Tibial nerve (tissue), 4 donors: ENCODE data around the gene ADGRB3. TPM values are rescaled to one million over a fixed set of nuclear protein-coding genes. Genes with fewer than 3 reads are reported as not detected.

Source experiments
- DNase-seq, 2 donors: peaks; one replicate each; pipeline ENCODE4 v3.0.0-alpha.2; 2019; ENCODE audit warnings: low spot score in 2 of 2
- H3K27ac ChIP-seq, 4 donors: fragments of 200-600 bp; sonication (generic) in 3 of 4; one replicate each; pipeline ENCODE4 v1.5.1; 2017 to 2019; ENCODE audit warnings: mild to moderate bottlenecking in 1 of 4
- H3K27me3 ChIP-seq, 2 donors: fragments of 200-600 bp; sonication (generic) in 1 of 2; one replicate each; pipeline versions ENCODE4 v1.5.1 to v1.6.0; 2017 to 2019
- H3K36me3 ChIP-seq, 3 donors: fragments of 200-600 bp; sonication (generic); one replicate each; pipeline ENCODE4 v1.5.1; 2018 to 2019
- H3K4me1 ChIP-seq, 4 donors: fragments of 200-600 bp; sonication (generic) in 3 of 4; one replicate each; pipeline ENCODE4 v1.5.1; 2017 to 2019
- H3K4me3 ChIP-seq, 4 donors: fragments of 200-600 bp; sonication (generic) in 3 of 4; one replicate each; pipeline ENCODE4 v1.5.1; 2017 to 2019; ENCODE audit warnings: mild to moderate bottlenecking in 1 of 4, moderate library complexity in 1 of 4
- H3K9me3 ChIP-seq, 4 donors: fragments of 200-600 bp; sonication (generic) in 3 of 4; one replicate each; pipeline ENCODE4 v1.5.1; 2017 to 2019
- CTCF ChIP-seq, 5 experiments: fragments of 200-600 bp in 3 of 5; fragments of 450-650 bp in 2 of 5; sonication (generic) in 3 of 5; IDR thresholded peaks; one replicate each; pipeline ENCODE4 v1.5.1; 2016 to 2019; ENCODE audit warnings: antibody characterized with exemption in 5 of 5, mild to moderate bottlenecking in 3 of 5, moderate library complexity in 2 of 5
- EP300 ChIP-seq, 2 donors: sonication (generic); formaldehyde crosslinking; IDR thresholded peaks; one replicate each; pipeline ENCODE4 v1.6.1; 2017; ENCODE audit warnings: antibody characterized with exemption in 2 of 2, mild to moderate bottlenecking in 1 of 2
- POLR2A ChIP-seq, 2 donors: fragments of 450-650 bp; IDR thresholded peaks; one replicate each; pipeline ENCODE4 v1.6.1; 2017; ENCODE audit warnings: antibody characterized with exemption in 2 of 2, mild to moderate bottlenecking in 2 of 2, moderate library complexity in 2 of 2
- WGBS, 2 donors: methylation state at CpG; one replicate each; pipeline ENCODE4 v1.1.5; 2018; 5-methylcytosine and 5-hydroxymethylcytosine counted together
- total RNA-seq, 4 donors: library from RNA; depleted of rRNA; stranded (reverse); fragments of >200 nt; gene quantifications; one replicate each; pipeline ENCODE4 v1.1.0, GENCODE V29; 2016

ADGRB3 gene
- total RNA-seq, 4 donors from 2014 or later = 9.0 to 17.9 (median 11.4) TPM

- no peak for DNase-seq
- Histone ChIP-seq H3K27me3 (no peaks in the 10 kb centered on the region), H3K27ac (no peak overlapping the region), H3K36me3 (no peaks in the 10 kb centered on the region), H3K4me3 (no peak overlapping the region), H3K4me1 (no peaks in the 10 kb centered on the region), H3K9me3 (no peaks in the 10 kb centered on the region)
- TF ChIP-seq CTCF (IDR thresholded peaks at IDR 0.05) (no peak), EP300 (IDR thresholded peaks at IDR 0.05) (no peak), POLR2A (IDR thresholded peaks at IDR 0.05) (no peak)
These were observed 256.3 kb downstream of the ADGRB3 start for GRCh38 chr6:68891419-68891818.

GRCh38 chr6:68892452-68892851, 257.4 kb downstream of the ADGRB3 start:
- TF ChIP-seq POLR2A (IDR thresholded peaks at IDR 0.05) (no peak), EP300 (IDR thresholded peaks at IDR 0.05) (no peak), CTCF (IDR thresholded peaks at IDR 0.05) (no peak)
- Histone ChIP-seq H3K36me3 (no peaks in the 10 kb centered on the region), H3K27me3 (no peaks in the 10 kb centered on the region), H3K27ac (no peak overlapping the region), H3K9me3 (no peaks in the 10 kb centered on the region), H3K4me3 (no peak overlapping the region), H3K4me1 (no peaks in the 10 kb centered on the region)
- 89 to 90% methylated on average over 3 of the region's 3 CpGs for WGBS, 2 donors
- no peak for DNase-seq

GRCh38 chr6:68895929-68896328, 260.8 kb downstream of the ADGRB3 start:
- H3K4me1 ChIP-seq = no peaks in the 10 kb centered on the region
- no peaks in the 10 kb centered on the region for H3K27me3 ChIP-seq
- peaks cover 0 to under 1% (median 0%) of the 10 kb centered on the region in 4 donors for H3K9me3 ChIP-seq
- no peaks in the 10 kb centered on the region for H3K36me3 ChIP-seq
- 38 to 45% methylated on average over 1 of the region's 1 CpG for WGBS, 2 donors
- TF ChIP-seq CTCF (IDR thresholded peaks at IDR 0.05) (no peak), POLR2A (IDR thresholded peaks at IDR 0.05) (no peak)
- no peak for DNase-seq
- H3K27ac ChIP-seq = no peak overlapping the region
- H3K4me3 ChIP-seq = no peak overlapping the region

- H3K9me3 ChIP-seq = peaks cover 0 to 3% (median 0%) of the 10 kb centered on the region in 4 donors
- no peak for DNase-seq
- H3K36me3 ChIP-seq = no peaks in the 10 kb centered on the region
- no peaks in the 10 kb centered on the region for H3K27me3 ChIP-seq
- H3K4me3 ChIP-seq = no peak overlapping the region
- WGBS, 2 donors = 100% methylated on average over 1 of the region's 1 CpG
- no peak for TF ChIP-seq EP300 (IDR thresholded peaks at IDR 0.05)
- no peak for TF ChIP-seq CTCF (IDR thresholded peaks at IDR 0.05)
- no peak for TF ChIP-seq POLR2A (IDR thresholded peaks at IDR 0.05)
- H3K27ac ChIP-seq = no peak overlapping the region
- H3K4me1 ChIP-seq = no peaks in the 10 kb centered on the region
These were observed 266.0 kb downstream of the ADGRB3 start for GRCh38 chr6:68901044-68901443.

GRCh38 chr6:68911334-68911733, 276.3 kb downstream of the ADGRB3 start:
- WGBS, 2 donors = 44% methylated on average over 3 of the region's 3 CpGs
- no peak for DNase-seq

More at GRCh38 chr6:68911334-68911733, 276.3 kb downstream of the ADGRB3 start:
- H3K4me3 ChIP-seq = no peak overlapping the region
- H3K27ac ChIP-seq = peak overlapping the region in 3 of 4 donors; percentile 18 to 78 (median 22)
- TF ChIP-seq CTCF (IDR thresholded peaks at IDR 0.05) = no peak
- no peak for TF ChIP-seq EP300 (IDR thresholded peaks at IDR 0.05)
- no peaks in the 10 kb centered on the region for H3K27me3 ChIP-seq
- no peaks in the 10 kb centered on the region for H3K9me3 ChIP-seq
- no peaks in the 10 kb centered on the region for H3K4me1 ChIP-seq
- H3K36me3 ChIP-seq = no peaks in the 10 kb centered on the region
